Kidney tubule cell (primary cell): ENCODE results near the gene TBCD.

ENCODE experiments used
- DNase-seq: peaks from one replicate; pipeline ENCODE4 v3.0.0-alpha.2; 2018; ENCODE audit warnings: low spot score

The TBCD gene

DNA sequence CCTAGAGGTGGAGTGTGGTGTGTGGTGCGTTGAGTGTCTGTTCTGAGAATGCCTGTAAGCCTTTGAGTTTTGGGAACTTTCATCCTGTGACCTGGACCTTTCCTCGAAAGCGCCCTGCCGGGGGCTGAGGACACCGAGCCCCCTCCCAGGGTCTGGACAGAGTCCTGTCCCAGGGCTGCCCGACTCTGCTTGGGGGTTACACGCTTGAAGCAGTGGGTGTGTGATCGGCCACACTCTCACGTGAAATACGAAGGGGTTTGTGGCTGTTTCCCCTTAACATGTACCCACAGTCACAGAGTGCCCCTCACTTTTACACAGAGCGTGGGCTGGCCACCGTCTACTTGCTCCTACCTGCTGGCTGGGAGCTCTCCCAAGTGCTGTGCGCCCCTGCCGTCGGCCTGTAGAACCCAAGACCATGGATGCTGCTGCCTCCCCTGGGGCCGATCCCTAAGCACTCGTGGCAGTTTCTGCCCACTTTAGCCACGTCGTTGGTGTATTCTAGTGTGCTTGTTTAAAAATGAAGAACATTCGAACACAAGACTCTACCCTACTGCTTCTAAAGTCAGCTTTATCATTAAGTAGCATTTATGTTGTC is 81.1 kb downstream of the TBCD start:
- no peak for DNase-seq

DNA sequence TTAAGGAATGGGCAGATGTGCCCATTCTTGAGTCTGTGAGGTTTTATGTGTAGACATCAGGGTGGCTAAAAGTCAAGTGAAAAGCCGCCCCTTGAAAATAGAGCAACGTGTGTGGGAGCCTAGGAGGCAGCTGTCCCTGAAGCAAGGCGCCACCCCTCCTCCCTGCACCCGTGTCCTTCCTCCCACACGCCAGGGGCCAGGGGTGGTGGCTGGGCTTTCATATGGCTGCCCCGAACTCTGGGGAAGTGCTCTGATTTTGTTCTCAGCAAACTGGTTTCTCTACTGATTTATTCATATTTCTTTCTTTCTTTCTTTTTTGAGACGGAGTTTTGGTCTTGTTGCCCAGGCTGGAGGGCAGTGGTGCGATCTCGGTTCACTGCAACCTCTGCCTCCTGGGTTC is 83.3 kb downstream of the TBCD start:
- DNase-seq, result no peak

DNA sequence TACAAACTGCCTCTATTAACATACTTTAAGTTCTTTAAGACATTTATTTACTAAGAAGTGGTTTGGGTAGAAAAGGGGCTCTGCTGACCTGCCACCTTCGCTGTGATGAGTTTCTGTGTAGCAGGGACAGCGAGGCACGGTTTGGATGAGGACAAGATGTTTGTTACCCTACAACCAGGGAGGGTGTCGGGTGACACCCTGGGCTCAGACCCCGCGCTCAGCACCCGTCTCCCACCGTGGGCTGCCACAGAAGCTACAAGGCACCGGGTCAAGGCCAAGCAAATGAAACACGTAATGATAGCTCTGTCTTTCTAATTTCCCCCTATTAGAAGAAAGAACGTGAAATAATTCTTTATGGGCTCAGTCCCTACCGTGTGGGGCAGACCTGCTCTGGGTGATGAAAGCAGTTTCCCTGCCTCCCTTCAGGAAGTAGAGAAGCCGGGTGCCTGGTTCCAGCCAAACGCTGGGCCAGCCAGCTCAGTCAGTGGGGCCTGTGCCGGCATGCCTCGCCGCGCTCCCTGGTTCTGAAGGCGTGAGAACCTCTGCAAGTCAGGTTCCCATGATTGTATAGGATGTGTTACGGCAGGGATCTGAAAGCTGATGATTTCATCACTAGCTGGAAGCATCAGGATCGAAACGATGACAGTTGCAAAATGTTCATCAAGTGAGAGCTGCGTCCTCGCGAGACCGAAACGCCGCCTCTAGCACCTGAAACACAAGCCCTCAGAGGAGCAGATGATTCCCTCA is 84.1 kb downstream of the TBCD start:
- DNase-seq, result no peak

DNA sequence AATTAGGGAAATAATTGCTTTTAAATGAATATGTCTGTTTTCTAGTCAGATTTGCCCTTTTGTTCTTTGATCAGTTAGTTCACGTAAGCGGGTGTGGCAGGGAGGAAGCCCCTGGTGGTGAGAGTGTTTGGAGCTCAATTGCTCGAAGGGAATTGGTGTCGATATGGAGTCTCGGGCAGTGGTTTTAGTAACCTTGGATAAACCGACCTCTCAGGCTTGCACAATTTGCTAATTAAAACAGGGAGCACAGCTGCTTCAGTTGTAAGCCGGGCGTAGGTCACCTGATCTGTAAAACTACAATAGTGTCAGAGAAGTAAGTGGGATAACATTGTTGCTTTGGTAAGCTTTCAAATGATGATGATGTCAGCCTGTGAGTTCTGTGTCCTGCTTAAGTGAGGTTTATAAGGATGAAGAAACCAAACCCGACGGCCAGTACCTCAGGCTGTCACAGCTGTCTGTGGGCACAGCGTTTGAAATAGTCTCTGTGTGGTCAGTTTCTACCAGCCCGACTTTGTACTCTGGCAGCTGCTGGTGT is 85.0 kb downstream of the TBCD start:
- DNase-seq, result no peak

DNA sequence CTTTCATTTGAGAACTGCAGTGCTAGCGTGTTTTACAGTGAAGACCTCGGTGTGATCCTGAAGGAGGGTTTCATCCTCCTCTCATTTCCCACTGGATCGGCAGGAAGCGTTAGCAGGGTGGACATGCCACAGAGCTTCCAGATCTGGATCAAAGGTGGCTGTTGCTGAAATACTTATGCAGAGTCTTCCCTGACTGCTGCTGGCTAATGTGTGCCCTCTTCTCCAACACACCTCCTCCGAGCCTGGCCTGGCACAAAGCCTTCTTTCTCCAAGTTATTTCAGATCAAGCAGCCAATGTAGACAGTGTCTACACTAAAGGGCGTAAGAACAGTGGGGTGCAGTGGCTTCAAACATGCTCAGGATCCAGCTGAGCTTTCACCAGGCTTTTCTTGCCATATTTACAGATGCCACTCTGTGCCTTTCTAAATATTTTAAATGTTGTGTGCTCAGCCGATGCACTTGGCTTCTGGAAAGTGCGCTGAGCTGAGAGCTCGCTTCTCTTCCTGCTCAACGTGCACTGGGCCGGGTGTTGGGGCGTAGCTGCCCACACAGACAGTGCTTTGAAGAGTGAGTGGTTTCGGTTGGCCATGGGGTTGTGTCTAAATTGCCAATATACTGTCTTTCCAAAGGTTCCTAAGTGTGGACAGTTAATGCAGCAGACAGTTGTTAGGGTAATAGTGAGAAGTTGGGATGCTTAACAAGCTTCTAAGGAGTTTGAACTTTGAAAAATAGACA is 85.9 kb downstream of the TBCD start:
- no peak for DNase-seq

DNA sequence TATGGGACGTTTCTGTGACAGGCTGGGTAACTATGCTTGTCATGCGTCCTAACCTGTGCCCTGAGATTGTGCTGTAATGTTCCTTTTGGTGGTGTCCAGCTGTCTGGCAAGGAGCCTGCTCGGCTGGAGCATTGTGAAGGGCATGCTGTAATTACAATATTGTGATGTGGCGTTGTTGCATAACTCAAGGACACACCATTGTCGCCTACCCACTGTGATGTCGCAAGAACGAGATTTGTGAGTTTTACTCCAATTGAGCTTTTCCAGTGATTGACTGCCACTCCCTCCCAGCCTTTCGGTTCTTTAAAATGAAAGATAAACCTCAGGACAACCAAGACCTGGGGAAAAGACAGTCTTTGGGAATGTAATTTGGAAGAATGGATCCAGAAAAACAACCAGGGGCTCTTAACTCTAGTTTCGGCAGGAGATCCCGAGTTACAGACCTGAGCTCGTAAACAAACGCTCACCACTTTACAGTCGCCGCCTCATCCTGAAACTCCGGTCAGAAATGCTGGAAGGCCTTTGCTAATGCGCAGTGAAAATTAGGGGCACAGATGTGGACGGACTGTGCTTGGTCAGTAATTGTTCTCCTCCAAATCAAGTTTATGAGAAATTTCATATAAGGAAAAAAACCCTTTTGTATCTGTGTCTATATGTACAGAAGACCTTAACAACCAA is 86.7 kb downstream of the TBCD start:
- peak; percentile 34 for DNase-seq

DNA sequence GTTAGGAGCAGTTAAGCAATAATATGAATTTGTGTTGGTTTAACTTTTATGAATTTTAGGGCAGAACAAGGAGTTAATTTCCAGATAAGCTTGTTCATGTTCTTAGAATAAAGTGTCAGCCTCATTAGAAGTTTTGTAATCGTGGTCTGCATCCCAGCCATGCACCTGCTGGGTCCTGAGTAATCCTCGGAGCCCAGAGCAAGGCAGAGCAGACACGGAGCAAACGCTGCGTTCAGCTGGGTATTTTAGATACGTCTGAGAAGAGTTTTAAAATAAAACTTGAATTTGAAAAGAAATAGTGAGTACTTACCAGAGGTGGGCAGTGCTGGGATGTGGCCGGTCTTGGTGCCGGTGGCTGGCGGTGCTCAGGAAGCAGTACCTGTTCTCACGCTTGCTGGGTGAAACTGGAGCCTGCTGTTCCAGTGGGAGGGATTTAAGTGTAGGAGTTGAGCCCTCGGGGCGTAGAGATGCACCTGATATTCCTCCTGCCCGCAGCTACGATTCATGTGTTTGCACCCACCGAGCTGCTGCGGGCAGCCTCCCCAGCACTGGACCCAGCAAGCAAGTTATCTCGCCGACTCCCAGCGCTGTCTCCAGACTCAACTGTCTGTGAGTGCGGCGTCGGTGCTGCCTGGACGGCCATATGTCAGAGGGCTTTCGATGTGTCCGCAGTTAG is 87.9 kb downstream of the TBCD start, which contains the start of gene ZNF750:
ZNF750 (minus strand) TSS at position 406 of the 676 bp plus-strand sequence. CDS start 7,568 bp downstream, outside the sequence.
- DNase-seq, result no peak

DNA sequence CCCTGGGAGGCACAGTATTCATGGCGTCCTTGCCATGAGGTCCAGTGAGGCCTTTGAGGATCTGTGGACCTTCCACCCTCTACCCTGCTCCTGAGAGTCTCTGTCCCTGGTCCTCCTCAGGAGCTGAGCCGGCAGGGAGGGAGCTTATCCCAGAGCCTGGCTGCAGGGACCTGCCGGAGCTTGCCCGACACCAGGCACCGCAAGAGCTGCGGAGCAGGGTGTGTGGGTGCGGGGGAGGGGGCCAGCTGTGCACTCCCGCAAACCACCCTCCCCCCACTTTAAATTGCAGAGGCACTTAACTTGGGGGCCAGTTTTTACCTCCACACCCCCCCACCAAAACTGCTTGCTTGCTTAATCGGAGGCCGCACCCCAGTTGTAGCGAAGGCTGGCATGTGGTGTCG is 88.6 kb downstream of the TBCD start:
- DNase-seq, result no peak

DNA sequence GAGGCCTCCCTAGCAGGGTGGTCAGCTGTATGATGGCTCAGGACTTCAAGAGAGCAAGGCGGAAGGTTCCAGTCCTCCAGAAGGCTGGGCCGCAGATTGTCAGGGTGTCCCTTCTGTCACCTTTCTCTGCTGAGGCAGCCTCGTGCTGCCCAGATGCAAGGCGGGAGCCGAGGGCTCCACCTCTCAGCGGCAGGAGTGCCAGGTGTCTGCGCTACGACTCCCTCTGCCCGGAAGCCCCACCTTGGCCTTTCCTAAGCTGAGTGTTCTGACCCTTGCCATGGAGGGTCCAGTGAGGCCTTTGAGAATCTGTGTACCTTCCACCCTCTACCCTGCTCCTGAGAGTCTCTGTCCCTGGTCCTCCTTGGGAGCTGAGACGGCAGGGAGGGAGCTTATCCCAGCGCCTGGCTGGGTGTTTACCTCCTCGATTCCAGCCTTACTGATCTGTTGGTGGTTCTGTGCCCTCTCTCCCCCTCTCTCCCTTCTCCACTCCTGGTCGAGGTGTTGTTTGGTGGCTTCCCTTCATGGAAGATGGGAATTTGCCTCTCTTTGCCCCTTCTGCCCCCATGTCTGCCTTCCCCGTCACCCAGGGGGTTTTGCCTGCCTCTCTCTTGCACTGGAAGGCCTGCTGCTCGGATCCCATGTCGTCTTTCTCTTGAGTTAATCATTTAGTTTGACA is 90.2 kb downstream of the TBCD start:
- no peak for DNase-seq

DNA sequence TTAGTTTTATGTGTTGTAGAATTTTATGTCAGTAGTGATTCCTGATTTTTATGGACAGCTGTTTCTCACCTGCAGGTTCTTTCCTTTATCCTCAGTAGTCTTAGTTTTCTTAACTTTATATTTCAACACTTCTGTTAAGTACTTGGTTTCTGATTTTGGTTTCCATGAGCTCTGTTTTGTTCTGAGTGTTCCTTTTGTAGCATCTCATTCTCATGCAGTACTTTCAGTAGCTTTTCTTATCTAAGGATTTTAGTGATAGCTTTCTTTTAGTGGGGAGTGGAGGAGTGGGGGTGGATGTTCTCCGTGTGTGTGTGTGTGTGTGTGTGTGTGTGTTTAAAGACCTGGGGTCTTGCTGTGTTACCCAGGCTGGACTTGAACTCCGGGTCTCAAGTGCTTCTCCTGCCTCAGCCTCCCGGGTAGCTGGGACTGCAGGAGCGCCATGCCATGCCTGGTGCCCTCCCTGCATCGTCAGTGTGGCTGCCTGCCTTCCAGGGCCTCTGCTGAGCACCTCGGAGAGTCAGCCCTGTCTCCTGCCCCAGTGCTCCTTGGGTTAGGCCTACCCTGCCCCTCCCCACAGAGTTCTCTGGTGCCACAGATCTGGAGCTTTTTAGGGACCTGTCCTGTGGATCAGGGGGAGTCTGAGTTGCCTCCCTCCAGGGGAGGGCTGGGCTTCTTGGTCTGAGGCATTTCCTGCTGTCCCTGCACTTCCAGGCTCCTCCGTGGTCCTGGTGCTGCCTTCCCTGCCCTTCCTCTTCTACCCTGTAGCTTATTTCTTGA is 92.2 kb downstream of the TBCD start:
- no peak for DNase-seq

DNA sequence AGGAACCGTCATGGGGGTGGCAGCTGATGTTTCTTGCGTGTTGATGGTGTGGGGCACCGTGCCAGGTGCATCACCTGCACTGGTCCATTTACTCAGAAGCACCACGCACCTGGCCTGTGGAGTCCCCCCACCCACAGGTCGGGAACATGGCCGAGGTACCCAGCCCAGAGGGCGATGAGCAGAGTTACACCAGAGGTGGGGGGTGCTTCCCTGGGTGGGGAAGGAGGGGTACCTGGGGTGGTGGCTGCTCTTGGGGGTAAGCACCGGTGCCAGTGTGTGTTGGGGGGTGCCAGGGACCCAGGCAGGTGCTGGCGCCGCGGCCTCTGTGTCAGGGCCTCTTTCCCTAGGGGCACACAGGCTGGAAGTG is 92.9 kb downstream of the TBCD start:
- DNase-seq, result no peak

DNA sequence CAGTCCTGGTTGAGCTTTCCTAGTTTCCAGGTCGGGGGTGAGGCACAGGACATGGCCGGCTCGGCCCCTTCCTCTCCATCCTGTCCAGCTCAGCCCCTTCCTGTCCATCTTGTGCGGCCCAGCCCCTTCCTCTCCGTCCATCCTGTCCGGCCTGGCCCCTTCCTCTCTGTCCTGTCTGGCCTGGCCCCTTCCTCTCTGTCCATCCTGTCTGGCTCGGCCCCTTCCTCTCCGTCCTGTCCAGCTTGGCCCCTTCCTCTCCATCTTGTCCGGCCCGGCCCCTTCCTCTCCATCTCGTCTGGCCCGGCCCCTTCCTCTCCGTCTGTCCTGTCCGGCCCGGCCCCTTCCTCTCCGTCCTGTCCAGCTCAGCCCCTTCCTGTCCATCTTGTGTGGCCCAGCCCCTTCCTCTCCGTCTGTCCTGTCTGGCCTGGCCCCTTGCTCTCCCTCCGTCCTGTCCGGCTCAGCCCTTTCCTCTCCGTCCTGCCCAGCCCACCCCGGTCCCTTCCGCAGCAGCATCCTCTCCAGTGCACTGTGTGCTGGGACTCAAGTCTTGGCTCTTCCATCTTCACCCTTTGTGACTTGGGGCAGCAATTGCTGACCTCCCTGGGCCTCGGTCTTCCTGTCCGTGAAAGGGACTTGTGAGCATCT is 93.4 kb downstream of the TBCD start:
- DNase-seq, result no peak

DNA sequence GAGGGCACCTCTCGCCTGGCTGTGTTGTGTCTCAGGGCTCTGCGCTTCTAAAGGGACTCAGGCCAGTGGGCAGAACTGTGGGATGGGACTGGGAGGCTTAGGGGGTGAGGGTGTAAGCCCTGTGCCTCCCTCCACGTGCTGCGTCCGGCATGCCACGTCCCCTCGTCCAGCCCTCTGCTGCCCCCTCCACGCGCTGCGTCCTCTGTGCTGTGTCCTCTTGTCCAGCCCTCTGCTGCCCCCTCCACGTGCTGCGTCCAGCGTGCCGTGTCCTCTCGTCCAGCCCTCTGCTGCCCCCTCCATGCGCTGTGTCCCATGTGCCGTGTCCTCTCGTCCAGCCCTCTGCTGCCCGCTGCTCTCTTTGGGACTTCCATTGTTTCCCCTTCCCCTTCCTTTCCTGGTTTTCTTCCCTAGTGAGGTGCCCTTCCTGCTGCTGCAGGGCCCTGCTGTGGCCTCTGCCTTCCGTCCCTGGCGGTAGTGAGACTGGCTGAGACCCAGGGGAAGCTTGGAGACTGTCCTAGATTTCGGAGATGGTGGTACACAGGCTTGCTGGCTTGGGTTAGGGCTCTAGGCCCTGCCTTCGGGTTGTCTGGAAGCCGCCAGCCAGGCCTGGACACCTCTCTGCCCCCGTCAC is 94.3 kb downstream of the TBCD start:
- no peak for DNase-seq

DNA sequence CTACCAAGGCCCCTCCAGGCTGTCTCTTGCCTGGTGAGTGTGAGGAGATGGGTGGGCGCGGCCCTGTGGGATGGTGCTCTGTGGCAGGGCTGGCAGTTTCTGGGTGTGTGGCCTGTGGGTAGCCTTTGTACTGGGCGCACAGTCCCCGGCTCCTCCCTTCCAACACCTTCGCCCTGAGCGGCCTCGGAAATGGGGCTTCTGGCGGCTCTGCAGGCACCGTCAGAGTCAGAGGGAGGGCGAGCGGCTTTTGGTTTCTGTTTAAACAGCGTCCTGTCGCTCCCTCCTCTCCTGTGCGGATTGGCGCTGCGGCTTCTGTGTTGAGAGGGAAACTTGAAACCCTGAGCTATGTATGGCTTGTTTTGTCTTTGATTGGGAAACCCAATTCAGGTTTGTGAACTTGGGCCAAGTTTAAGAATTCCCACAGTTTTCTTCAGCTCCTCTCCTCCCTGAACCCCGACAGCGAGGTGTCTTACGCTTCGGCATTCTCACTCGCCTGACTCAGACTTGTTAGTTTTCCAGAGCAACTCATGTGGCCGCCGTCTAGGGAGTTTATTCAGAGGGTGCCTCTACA is 96.2 kb downstream of the TBCD start:
- DNase-seq, result peak; percentile 60

DNA sequence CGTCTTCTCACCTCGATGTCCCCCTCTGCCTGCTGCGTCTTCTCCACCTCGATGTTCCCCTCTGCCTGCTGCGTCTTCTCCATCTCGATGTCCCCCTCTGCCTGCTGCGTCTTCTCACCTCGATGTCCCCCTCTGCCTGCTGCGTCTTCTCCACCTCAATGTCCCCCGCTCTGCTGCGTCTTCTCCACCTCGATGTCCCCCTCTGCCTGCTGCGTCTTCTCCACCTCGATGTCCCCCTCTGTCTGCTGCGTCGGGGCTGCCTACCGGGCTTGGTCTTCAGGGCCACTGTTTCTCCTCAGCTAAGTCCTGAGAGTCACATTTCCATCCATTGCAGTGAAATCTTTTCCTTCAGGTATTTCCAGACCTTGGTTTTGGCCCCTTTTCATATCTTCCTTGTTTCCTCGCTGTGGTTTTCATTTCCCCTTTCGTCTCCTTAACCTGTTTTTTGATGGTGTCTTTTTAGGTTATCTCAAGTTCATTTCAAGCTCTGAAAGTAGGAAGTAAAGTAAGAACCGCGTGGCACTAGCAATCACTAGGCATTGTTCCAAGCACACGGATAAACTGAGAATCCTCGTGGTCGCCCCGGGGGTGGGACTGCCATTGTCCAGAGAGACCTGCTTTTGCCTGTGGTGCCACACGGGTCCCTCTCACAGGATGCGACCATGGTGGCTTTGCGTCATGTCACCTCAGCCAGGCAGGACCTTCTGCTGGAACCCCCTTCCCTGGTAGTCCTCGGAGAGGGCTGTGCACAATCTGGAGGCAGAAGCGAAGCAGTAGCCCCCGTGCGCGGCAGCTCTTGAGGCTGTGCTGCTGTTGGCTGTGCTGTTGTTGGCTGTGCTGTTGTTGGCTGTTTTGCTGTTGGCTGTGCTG is 97.4 kb downstream of the TBCD start:
- DNase-seq, result no peak

DNA sequence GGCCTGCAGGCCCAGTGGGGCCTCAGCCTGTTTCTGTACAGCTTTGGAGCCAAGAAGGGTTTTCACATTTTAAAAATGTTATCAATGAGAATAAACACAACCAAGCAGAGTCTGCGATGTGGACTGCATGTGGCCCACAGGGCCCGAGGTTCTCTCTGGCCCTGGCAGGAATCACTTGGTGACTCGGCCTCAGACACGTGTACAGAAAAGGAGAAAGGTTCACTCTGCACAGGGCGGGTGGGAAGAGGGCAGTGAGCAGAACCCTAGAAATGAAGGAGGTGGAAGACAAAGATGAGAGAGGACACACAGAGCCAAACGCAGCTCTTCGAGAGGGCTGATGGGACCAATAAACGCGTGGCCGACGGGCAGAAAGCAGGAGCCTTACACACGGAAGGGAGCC is 99.5 kb downstream of the TBCD start:
- no peak for DNase-seq

DNA sequence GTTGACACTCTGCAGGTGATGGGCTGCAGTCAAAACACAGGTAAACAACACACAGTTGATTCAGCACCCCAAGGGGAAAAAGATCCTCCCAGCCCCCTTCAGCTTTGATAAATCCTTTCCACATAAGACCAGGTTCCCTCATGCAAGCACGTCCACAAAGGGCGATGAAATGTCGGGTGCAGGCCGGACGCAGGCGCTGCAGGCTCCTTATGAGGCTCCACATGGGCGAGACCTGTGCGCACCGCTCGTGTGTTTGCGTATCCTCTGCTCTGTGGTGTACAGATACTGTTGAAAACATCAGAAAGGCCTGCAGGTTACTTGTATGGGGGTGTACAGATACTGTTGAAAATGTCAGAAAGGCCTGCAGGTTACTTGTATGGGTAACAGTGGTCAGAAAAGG is 102.4 kb downstream of the TBCD start:
- DNase-seq, result no peak

DNA sequence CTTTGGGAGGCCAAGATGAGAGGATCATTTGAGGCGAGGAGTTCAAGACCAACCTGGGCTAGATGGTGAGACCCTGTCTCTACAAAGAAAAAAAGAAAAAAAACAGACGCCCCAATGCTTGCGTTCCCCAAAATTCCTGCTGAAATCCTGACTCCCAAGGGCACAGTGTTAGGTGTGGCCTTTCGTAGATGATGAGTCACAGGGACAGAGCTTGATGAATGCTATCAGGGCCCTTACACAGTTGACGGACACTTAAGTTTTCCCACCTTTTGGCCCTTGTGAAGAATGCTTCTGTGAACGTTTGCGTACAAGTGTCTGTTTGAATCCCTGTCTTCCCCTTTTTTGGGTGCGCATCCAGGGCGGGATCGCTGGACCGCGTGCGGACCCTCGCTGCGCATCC is 104.5 kb downstream of the TBCD start:
- no peak for DNase-seq
